GM18505 (cell line): Measurements from ENCODE around the gene GALNTL6.

Experiments
- ATAC-seq: cut with Tn5 transposase; IDR thresholded peaks from one replicate; pipeline ENCODE4 v1.9.1; 2021; ENCODE audit not compliant: unreplicated experiment
- POLR2A ChIP-seq: IDR thresholded peaks from 4 replicates; pipeline ENCODE4 v1.6.1; 2011; ENCODE audit warnings: borderline replicate concordance; ENCODE audit not compliant: insufficient read depth, insufficient read length; ENCODE audit errors: extremely low read depth

GALNTL6 gene

DNA sequence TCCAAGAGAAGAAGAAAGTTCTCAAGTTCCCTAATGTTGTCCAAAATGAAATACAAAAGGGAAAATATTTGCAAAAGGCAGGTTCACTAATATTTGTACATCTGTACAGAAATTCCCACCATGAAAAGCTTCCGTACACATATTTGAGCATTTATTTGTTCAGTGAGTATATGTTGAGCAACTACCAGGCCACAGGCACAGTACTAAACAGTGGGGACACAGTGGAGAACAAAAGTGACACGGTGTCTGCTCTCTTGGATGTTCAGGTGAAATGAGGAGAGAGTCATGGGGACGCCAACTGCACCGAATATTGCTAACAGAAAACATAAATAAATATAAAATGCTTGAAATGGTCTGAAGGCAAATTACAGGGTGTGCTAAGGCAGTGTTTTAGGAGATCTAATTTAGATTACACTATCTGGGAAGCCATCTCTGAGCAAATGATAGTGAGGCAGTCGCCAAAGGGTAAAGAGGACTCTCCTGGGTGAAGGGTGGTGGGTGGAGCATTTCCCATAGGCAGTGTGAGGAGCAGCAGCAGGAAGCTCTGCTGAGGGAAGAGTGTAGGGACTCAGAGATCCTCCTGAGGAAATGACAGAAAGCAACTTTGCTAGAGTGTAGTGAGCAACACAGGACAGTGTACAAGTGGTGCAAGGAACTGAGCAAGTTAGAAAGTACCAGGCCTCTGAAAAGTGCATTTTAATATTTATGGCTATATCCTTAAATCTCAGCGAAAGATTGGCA lies 375.2 kb downstream of the GALNTL6 start:
- no peak for ATAC-seq
- TF ChIP-seq POLR2A: no peak

DNA sequence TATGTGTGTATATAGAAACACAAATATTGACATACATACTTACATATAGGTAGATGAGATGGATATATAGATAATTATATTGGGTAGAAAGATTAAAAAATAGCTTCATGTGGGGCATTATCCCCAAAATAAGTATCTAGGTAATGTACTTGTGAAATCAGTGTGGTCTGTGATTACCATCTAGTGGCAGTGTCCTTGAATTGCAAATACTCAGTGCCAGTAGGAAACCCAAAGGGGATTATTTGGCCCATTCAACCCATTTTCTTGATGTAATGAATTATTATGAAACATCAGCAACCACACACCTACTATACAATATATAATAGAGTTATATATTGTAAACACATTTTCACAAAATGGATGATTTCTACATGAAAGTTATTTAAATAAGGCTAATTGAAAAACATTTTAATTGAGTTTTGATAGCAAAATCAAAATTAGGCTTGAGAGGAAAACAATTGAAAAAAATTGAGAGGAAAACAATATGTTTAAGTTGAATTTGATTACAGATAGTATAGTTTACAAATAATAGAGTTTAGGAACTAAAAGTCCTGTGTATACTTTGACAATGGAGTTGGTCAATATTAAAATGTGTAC lies 389.4 kb downstream of the GALNTL6 start:
- ATAC-seq: no peak
- no peak for TF ChIP-seq POLR2A

DNA sequence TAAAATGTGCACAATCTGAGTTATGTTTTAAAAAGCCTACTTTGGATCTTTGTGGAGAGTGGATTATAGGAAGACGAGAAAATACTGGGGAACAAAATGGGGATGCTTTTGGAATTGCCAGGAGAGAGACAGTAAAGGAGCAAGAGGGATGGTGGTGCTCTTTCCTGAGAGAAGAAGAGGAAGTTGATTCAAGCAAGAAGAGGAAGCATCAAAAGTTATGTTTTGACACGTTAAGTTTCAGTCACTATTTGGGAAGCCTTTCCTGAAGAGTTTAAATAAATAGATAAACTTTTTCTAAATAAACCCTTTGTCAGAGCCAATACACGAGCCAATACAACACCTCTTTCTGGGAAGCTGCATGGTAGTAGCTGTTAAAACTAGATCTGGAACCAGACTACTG lies 394.1 kb downstream of the GALNTL6 start:
- no peak for ATAC-seq
- no peak for TF ChIP-seq POLR2A

DNA sequence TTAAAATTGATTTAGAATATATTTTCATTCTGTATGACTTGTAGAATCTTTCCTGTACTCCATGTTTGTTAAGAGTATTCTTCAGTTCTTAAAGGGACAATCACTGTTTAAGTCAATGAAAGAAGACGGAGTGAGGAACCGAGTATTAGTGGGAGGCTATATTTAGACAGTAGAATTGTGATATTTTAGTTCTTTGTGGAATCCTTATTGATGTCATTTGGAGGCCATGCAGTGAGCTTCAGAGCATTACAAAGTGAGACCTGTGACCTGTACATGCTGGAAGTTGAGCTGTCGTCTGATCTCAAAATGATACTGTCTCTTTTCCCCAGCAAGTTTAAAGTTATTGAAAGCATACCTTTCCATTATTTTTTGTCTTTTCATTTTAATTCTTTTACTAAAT lies 394.7 kb downstream of the GALNTL6 start:
- TF ChIP-seq POLR2A: no peak
- ATAC-seq: no peak

DNA sequence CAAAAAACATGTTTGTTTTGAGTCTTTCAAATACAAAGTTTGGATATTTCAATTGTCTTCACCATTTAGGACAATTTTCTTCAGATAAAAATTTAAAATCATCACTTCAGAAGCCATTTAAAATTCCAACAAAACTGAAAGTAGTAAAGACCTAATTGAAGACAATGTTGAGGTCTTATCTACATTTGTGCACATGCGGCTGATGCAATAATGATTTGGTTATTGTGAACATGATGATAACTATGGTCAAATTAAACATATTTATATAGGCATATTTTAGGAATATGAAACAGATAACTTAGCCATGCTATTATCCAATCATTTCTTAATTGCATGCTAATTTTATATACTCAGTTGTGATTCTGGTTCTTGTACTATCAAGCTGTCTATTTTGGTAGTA lies 407.5 kb downstream of the GALNTL6 start:
- TF ChIP-seq POLR2A: no peak
- no peak for ATAC-seq

DNA sequence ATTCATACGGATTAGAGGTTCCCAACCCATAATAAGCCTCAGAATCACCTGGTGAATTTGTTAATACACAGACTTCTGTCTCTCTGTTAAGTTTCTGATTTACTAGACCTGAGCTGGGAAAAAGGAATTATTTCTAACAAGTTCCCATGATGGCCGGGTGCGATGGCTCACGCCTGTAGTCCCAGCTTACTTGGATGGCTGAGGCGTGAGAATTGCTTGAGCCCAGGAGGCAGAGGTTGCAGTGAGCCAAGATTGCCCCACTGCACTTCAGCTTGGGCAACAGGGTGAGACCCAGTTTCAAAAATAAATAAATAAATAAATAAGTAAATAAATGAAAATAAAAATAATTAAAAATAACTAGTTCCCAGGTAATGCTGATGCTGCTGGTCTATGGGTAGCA lies 412.3 kb downstream of the GALNTL6 start:
- no peak for TF ChIP-seq POLR2A
- ATAC-seq: no peak

DNA sequence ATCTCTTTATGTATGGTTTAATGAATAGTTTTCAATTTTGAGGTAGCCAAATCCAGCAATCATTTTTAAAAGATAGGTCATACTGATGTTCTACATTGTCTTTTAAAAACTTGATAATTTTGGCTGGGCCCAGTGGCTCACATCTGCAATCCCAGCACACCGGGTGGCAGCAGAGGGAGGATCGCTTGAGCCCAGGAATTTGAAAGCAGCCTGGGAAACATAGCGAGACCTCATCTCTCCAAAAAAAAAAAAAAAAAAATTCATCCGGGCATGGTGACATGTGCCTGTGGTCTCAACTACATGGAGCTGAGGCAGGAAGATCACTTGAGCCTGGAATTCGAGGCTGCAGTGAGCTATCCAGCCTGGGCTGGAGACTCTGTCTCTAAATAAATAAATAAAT lies 419.8 kb downstream of the GALNTL6 start:
- ATAC-seq: no peak
- TF ChIP-seq POLR2A: no peak

DNA sequence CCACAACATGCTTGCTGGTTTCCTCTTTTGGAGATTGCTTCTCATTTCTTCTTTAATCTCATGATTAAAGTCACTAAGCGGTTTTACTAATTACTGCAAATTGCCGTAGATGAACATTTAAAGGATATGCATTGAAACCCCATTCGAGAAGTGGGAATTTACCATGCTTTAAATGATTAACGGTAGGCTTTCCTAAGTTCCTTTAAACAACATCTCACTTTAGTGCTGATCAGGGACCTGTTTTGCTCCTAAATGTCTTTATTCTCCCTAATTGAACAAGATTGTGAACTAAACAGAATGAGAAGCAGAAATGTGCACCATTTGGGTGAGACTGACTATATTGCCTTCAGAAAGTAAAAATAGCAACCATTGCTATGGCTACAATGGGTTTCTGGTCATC lies 430.3 kb downstream of the GALNTL6 start:
- ATAC-seq: no peak
- TF ChIP-seq POLR2A: no peak

DNA sequence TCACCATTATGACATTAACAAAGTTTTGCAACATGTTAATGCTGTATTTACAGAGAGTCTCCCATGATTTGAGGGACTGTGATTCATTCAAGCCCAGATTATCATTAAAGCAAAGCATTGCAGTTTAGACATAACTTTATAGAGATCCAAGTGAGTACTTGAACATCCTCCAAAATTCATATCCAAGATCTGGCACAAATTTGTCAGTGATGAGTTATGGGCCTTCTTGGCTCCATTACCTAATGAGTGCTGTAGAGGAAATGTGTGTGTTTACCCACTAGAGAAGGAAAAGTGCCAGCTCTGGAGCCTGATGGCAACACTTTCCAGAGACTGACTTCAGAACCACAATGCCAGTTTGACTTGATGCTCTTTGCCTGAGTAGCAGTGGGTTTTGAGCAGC lies 432.3 kb downstream of the GALNTL6 start:
- no peak for TF ChIP-seq POLR2A
- ATAC-seq: no peak

DNA sequence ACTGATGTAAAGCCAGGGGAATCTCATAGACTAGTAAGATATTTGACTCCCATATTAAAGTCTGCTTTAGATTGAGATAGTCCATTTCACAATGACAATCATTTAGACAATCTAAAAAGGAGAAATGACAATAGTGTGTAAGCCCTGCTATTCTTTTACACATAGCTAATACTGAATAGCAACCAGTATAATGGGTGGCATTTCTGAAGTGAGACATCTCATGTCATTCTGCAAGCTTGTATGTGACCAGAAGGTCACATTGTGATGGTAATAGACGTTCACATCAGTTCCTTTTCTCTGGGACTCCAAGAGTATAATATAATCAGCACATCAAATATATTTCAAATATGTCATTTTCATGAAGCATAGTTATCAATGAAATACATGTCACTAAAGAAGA lies 440.2 kb downstream of the GALNTL6 start:
- no peak for TF ChIP-seq POLR2A
- ATAC-seq: no peak

DNA sequence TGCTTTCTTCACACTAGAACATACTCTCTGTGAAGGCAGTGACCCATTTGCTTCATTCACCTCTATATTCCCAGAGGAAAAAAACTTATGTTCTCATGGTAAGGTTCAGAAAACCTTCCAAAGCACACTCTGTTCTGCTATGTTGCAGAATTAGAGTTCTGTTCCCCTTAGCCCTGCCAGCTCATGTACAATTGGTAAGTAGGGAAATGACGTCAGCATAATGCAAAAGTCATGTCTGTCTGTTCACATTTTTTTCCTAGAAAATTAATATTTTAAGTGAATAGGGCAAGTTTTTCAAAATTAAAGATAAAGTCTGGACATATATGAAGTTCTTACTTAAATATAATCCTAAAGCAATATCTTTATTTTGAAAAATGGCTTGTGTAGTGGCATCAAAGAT lies 443.6 kb downstream of the GALNTL6 start:
- ATAC-seq: no peak

DNA sequence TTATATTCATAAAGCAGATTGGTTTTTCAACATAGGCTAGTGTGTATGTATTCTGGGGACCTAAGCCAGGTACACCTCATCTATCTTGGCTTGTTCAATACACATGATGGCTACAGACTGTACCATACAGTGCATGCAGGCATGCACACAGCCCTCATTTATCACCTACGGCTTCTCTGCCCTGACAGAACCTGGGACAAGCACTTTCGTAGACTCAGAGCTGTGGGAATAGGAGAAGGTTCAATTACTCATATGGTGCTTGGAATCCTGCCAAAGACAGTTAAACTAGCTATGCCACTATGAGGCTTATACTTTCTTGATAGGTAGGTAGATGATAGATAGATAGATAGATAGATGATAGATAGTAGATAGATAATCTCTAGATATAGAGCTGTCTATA lies 457.2 kb downstream of the GALNTL6 start:
- no peak for ATAC-seq
- no peak for TF ChIP-seq POLR2A

More for the DNA sequence above, 443.6 kb downstream of the GALNTL6 start:
- TF ChIP-seq POLR2A: no peak

DNA sequence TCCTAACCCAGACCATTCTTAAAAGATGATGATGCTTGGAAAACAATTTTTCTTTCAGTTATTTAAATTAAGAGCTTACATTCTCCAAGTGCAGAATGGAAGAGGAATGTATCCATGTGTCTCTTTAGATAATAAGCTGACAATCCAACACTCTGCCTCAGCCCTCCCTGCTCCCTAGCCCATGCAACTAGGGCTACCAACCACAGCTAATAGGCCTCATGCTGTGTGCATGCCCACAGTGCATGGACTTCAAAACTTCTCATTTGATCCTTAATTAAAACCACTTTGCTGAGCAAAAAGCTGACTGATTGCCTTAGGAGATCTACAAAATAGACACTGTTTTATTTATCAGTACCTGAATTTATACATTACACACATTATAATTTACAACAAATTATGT lies 473.9 kb downstream of the GALNTL6 start:
- no peak for ATAC-seq
- TF ChIP-seq POLR2A: no peak

DNA sequence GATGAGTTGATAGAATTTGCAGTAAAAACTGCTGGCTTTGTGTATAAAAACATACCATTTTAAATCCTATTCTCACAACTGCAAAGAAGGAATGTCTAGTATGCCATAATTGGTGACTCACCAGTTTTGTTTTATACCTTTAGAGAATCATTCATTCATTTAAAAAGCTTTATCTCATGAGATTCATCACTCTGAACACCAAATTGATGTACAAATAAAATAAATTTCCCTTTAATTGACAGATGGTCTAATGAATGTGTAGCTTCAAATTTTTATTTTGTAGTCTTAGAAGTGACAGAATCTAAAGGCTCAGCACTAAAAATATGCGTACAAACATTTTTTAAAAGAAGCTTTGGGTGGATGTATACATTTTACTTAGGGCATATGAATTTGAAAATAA lies 492.5 kb downstream of the GALNTL6 start:
- TF ChIP-seq POLR2A: no peak
- ATAC-seq: no peak
